HFFc6 (cell line): ENCODE data around the gene SMIM33. TPM values are rescaled to one million over a fixed set of nuclear protein-coding genes. Genes with fewer than 3 reads are reported as not detected.

Experiments
- DNase-seq: peaks from one replicate; pipeline ENCODE4 v3.0.0-alpha.2; 2018
- H3K27ac Mint-ChIP-seq: 2 replicates; pipeline ENCODE4 v1.8.0; 2020; ENCODE audit warnings: mild to moderate bottlenecking, mixed read lengths
- H3K27me3 Mint-ChIP-seq: 2 replicates; pipeline ENCODE4 v1.8.0; 2021; ENCODE audit warnings: mild to moderate bottlenecking, moderate library complexity, mixed read lengths; ENCODE audit not compliant: insufficient read depth
- H3K36me3 Mint-ChIP-seq: 2 replicates; pipeline ENCODE4 v1.8.0; 2021; ENCODE audit warnings: low read depth, mixed read lengths
- H3K4me1 Mint-ChIP-seq: 2 replicates; pipeline ENCODE4 v1.8.0; 2020; ENCODE audit warnings: low read depth, mixed read lengths
- H3K4me3 Mint-ChIP-seq: 2 replicates; pipeline ENCODE4 v1.8.0; 2020; ENCODE audit warnings: mild to moderate bottlenecking, moderate library complexity, mixed read lengths
- H3K9me3 Mint-ChIP-seq: 2 replicates; pipeline ENCODE4 v1.8.0; 2020; ENCODE audit warnings: mild to moderate bottlenecking, mixed read lengths
- CTCF ChIP-seq: fragments of 200-600 bp; sonication (generic); IDR thresholded peaks from 2 replicates; pipeline ENCODE4 v1.5.0; 2021; ENCODE audit warnings: antibody characterized with exemption, mild to moderate bottlenecking
- total RNA-seq, 6 experiments: library from RNA; stranded (reverse); fragmentation: NEBNext Ultra II Directional; extraction: Animal tissue kit (Norgen Biotek cat#: 25700); gene quantifications; 2 replicates in 1 of 6; 3 replicates in 5 of 6; pipeline ENCODE4 v1.2.3, GENCODE V29; 2021

The SMIM33 gene
- total RNA-seq, 6 experiments from 2014 or later = not detected

- H3K9me3 Mint-ChIP-seq = no peaks in the 10 kb centered on the region
- no peak overlapping the region for H3K4me3 Mint-ChIP-seq
- H3K4me1 Mint-ChIP-seq = peaks cover 5% of the 10 kb centered on the region
- DNase-seq = no peak
- H3K27me3 Mint-ChIP-seq = no peaks in the 10 kb centered on the region
- no peaks in the 10 kb centered on the region for H3K36me3 Mint-ChIP-seq
- no peak overlapping the region for H3K27ac Mint-ChIP-seq
- TF ChIP-seq CTCF = no peak
Observed at GRCh38 chr5:139453683-139454567, 16.9 kb upstream of the SMIM33 start.

- no peak for TF ChIP-seq CTCF
- no peaks in the 10 kb centered on the region for H3K36me3 Mint-ChIP-seq
- H3K27ac Mint-ChIP-seq = no peak overlapping the region
Observed at GRCh38 chr5:139454568-139455290, 16.1 kb upstream of the SMIM33 start.

GRCh38 chr5:139456776-139457175 is 14.0 kb upstream of the SMIM33 start:
- Mint-ChIP-seq H3K9me3 (no peaks in the 10 kb centered on the region), H3K36me3 (no peaks in the 10 kb centered on the region), H3K27ac (no peak overlapping the region), H3K27me3 (no peaks in the 10 kb centered on the region), H3K4me1 (peaks cover 29% of the 10 kb centered on the region), H3K4me3 (no peak overlapping the region)
- DNase-seq = no peak
- no peak for TF ChIP-seq CTCF

More at GRCh38 chr5:139454568-139455290, 16.1 kb upstream of the SMIM33 start:
- H3K9me3 Mint-ChIP-seq = no peaks in the 10 kb centered on the region
- H3K4me1 Mint-ChIP-seq = peaks cover 13% of the 10 kb centered on the region
- H3K4me3 Mint-ChIP-seq = no peak overlapping the region
- H3K27me3 Mint-ChIP-seq = no peaks in the 10 kb centered on the region
- no peak for DNase-seq

GRCh38 chr5:139457241-139457640 is 13.6 kb upstream of the SMIM33 start:
- no peak overlapping the region for H3K4me3 Mint-ChIP-seq
- peaks cover 34% of the 10 kb centered on the region for H3K4me1 Mint-ChIP-seq
- TF ChIP-seq CTCF = no peak
- DNase-seq = no peak
- no peaks in the 10 kb centered on the region for H3K27me3 Mint-ChIP-seq
- no peak overlapping the region for H3K27ac Mint-ChIP-seq
- H3K36me3 Mint-ChIP-seq = no peaks in the 10 kb centered on the region
- no peaks in the 10 kb centered on the region for H3K9me3 Mint-ChIP-seq

GRCh38 chr5:139457653-139458306 is 13.0 kb upstream of the SMIM33 start:
- Mint-ChIP-seq H3K9me3 (no peaks in the 10 kb centered on the region), H3K27me3 (no peaks in the 10 kb centered on the region), H3K4me3 (no peak overlapping the region), H3K4me1 (peaks cover 39% of the 10 kb centered on the region), H3K36me3 (no peaks in the 10 kb centered on the region), H3K27ac (no peak overlapping the region)
- no peak for TF ChIP-seq CTCF
- no peak for DNase-seq
